ENCODE data around the gene LRTM2. TPM values are rescaled to one million over a fixed set of nuclear protein-coding genes. Genes with fewer than 3 reads are reported as not detected.
A peak's percentile ranks its signal among the peaks of the same experiment; 100 is the strongest.

Gene LRTM2
- total RNA-seq, 3 donors from 2014 or later = not detected

GRCh38 chr12:1826867-1827705 lies 6.7 kb downstream of the LRTM2 start:
- intact Hi-C loops (cut with DNase I, micrococcal nuclease) = no loop called here
- H3K4me1 ChIP-seq (ENCODE audit: low read depth) = no peaks in the 10 kb centered on the region
- no peaks in the 10 kb centered on the region for H3K36me3 ChIP-seq (ENCODE audit: low read depth)
- ATAC-seq (no peak), DNase-seq (peak in 2 of 3 donors; percentile 5 to 38)
- no peaks in the 10 kb centered on the region for H3K9me3 ChIP-seq
- H3K4me3 ChIP-seq = no peak overlapping the region
- no peak for TF ChIP-seq CTCF (IDR thresholded peaks at IDR 0.05)

- Histone ChIP-seq H3K36me3 (ENCODE audit: low read depth) (no peaks in the 10 kb centered on the region), H3K4me1 (ENCODE audit: low read depth) (no peaks in the 10 kb centered on the region), H3K4me3 (no peak overlapping the region), H3K9me3 (no peaks in the 10 kb centered on the region)
- ATAC-seq (no peak), DNase-seq (peak in 2 of 3 donors; percentile 15 to 31)
- no peak for TF ChIP-seq CTCF (IDR thresholded peaks at IDR 0.05)
- intact Hi-C loops (cut with DNase I, micrococcal nuclease) = no loop called here
Observed at GRCh38 chr12:1827826-1828805, 7.8 kb downstream of the LRTM2 start.

GRCh38 chr12:1828856-1829255 lies 8.5 kb downstream of the LRTM2 start:
- DNase-seq = peak in 1 of 3 donors; percentile 9
- no peak for TF ChIP-seq CTCF (IDR thresholded peaks at IDR 0.05)
- no peak overlapping the region for H3K4me3 ChIP-seq

GRCh38 chr12:1829306-1829900 lies 9.0 kb downstream of the LRTM2 start:
- Histone ChIP-seq H3K4me3 (no peak overlapping the region), H3K9me3 (no peaks in the 10 kb centered on the region), H3K36me3 (ENCODE audit: low read depth) (no peaks in the 10 kb centered on the region), H3K4me1 (ENCODE audit: low read depth) (no peaks in the 10 kb centered on the region)
- TF ChIP-seq CTCF (IDR thresholded peaks at IDR 0.05) = no peak
- intact Hi-C loops (cut with DNase I, micrococcal nuclease) = no loop called here
- peak in 1 of 3 donors; percentile 23 for DNase-seq
- no peak for ATAC-seq

More at GRCh38 chr12:1828856-1829255, 8.5 kb downstream of the LRTM2 start:
- ATAC-seq = no peak
- intact Hi-C loops (cut with DNase I, micrococcal nuclease) = no loop called here
- Histone ChIP-seq H3K9me3 (no peaks in the 10 kb centered on the region), H3K36me3 (ENCODE audit: low read depth) (no peaks in the 10 kb centered on the region), H3K4me1 (ENCODE audit: low read depth) (no peaks in the 10 kb centered on the region)

- Histone ChIP-seq H3K4me1 (ENCODE audit: low read depth) (no peaks in the 10 kb centered on the region), H3K36me3 (ENCODE audit: low read depth) (no peaks in the 10 kb centered on the region), H3K4me3 (no peak overlapping the region), H3K9me3 (no peaks in the 10 kb centered on the region)
- ATAC-seq (no peak), DNase-seq (no peak)
- intact Hi-C loops (cut with DNase I, micrococcal nuclease) = no loop called here
- TF ChIP-seq CTCF (IDR thresholded peaks at IDR 0.05) = no peak
Observed at GRCh38 chr12:1830401-1830845, 10.1 kb downstream of the LRTM2 start.
